DMS 273 treated with DMSO at 0.1 percent for 48 hours (cell line): ENCODE data around the gene ELMO1.

ENCODE experiments used
- DNase-seq: peaks from one replicate; lab custom pipeline; 2025; lab: John Stamatoyannopoulos, UW

ELMO1 gene

GRCh38 chr7:37467002-37467401 is 18.3 kb upstream of the ELMO1 start:
- DNase-seq: no peak

GRCh38 chr7:37462138-37462537 is 13.5 kb upstream of the ELMO1 start:
- no peak for DNase-seq

- DNase-seq: no peak
Measured at GRCh38 chr7:37455081-37455480, 6.4 kb upstream of the ELMO1 start.

- DNase-seq: no peak
Measured at GRCh38 chr7:37452346-37452745, 3.7 kb upstream of the ELMO1 start.

- no peak for DNase-seq
Measured at GRCh38 chr7:37450035-37450434, 1.4 kb upstream of the ELMO1 start.

- DNase-seq: no peak
Measured at GRCh38 chr7:37449621-37450020, 957 bp upstream of the ELMO1 start.

GRCh38 chr7:37448011-37448635 is 541 bp downstream of the ELMO1 start:
- no peak for DNase-seq

- DNase-seq: no peak
Measured at GRCh38 chr7:37446371-37446770, 2.3 kb downstream of the ELMO1 start.

GRCh38 chr7:37445790-37446189 is 2.9 kb downstream of the ELMO1 start:
- no peak for DNase-seq

- DNase-seq: no peak
Measured at GRCh38 chr7:37445064-37445723, 3.5 kb downstream of the ELMO1 start.

- no peak for DNase-seq
Measured at GRCh38 chr7:37443627-37444026, 5.0 kb downstream of the ELMO1 start.

- no peak for DNase-seq
Measured at GRCh38 chr7:37442268-37442667, 6.4 kb downstream of the ELMO1 start.

GRCh38 chr7:37441816-37442215 is 6.8 kb downstream of the ELMO1 start:
- DNase-seq: no peak

- DNase-seq: no peak
Measured at GRCh38 chr7:37441386-37441760, 7.3 kb downstream of the ELMO1 start.

GRCh38 chr7:37440738-37441385 is 7.8 kb downstream of the ELMO1 start:
- no peak for DNase-seq

- DNase-seq: no peak
Measured at GRCh38 chr7:37439653-37440026, 9.0 kb downstream of the ELMO1 start.

GRCh38 chr7:37438906-37439652 is 9.6 kb downstream of the ELMO1 start:
- no peak for DNase-seq

- no peak for DNase-seq
Measured at GRCh38 chr7:37435156-37435855, 13.4 kb downstream of the ELMO1 start.

GRCh38 chr7:37434529-37434928 is 14.1 kb downstream of the ELMO1 start:
- DNase-seq: no peak

- no peak for DNase-seq
Measured at GRCh38 chr7:37433166-37433565, 15.5 kb downstream of the ELMO1 start.

- no peak for DNase-seq
Measured at GRCh38 chr7:37432281-37432920, 16.3 kb downstream of the ELMO1 start.

- DNase-seq: no peak
Measured at GRCh38 chr7:37431413-37431812, 17.3 kb downstream of the ELMO1 start.
